Fibroblast of peridontal ligament (primary cell): ENCODE measurements around the gene ANKS6.

ENCODE experiments used
- DNase-seq: peaks from one replicate; pipeline ENCODE4 v3.0.0-alpha.2; 2010; ENCODE audit errors: extremely low read depth

ANKS6 gene

GRCh38 chr9:98738741-98739140 lies 57.6 kb downstream of the ANKS6 start:
- no peak for DNase-seq

- DNase-seq = no peak
These were observed 60.1 kb downstream of the ANKS6 start for GRCh38 chr9:98736226-98736625.

- no peak for DNase-seq
These were observed 63.6 kb downstream of the ANKS6 start for GRCh38 chr9:98732801-98733200.

- no peak for DNase-seq
These were observed 64.3 kb downstream of the ANKS6 start for GRCh38 chr9:98732091-98732490.

GRCh38 chr9:98730871-98731270 lies 65.5 kb downstream of the ANKS6 start:
- no peak for DNase-seq

- no peak for DNase-seq
These were observed 67.9 kb downstream of the ANKS6 start for GRCh38 chr9:98728500-98728899.

- DNase-seq = no peak
These were observed 68.9 kb downstream of the ANKS6 start for GRCh38 chr9:98727428-98727827.

GRCh38 chr9:98726735-98727134 lies 69.6 kb downstream of the ANKS6 start:
- peak; percentile 38 for DNase-seq

GRCh38 chr9:98724810-98725530 lies 71.4 kb downstream of the ANKS6 start:
- DNase-seq = no peak

GRCh38 chr9:98721643-98722042 lies 74.7 kb downstream of the ANKS6 start:
- no peak for DNase-seq

- no peak for DNase-seq
These were observed 76.0 kb downstream of the ANKS6 start for GRCh38 chr9:98720402-98720801.

GRCh38 chr9:98719055-98719454 lies 77.3 kb downstream of the ANKS6 start:
- no peak for DNase-seq

GRCh38 chr9:98714833-98715232 lies 81.5 kb downstream of the ANKS6 start:
- no peak for DNase-seq

GRCh38 chr9:98712987-98713386 lies 83.4 kb downstream of the ANKS6 start:
- no peak for DNase-seq

- DNase-seq = peak; percentile 56
These were observed 86.1 kb downstream of the ANKS6 start for GRCh38 chr9:98709968-98710965.

- DNase-seq = no peak
These were observed 87.1 kb downstream of the ANKS6 start, which contains the start of gene GABBR2 for GRCh38 chr9:98708933-98709911. Gene GABBR2, minus strand, starts transcription at chr9:98708935. Its CDS starts 198 bp downstream, at chr9:98708737.

- no peak for DNase-seq
These were observed 88.0 kb downstream of the ANKS6 start for GRCh38 chr9:98708103-98708932.

- DNase-seq = peak; percentile 34
These were observed 88.9 kb downstream of the ANKS6 start for GRCh38 chr9:98707166-98708102.

- no peak for DNase-seq
These were observed 89.6 kb downstream of the ANKS6 start for GRCh38 chr9:98706651-98707165.
